HCT116 (cell line): Measurements from ENCODE around the gene MAML2. TPM values are rescaled to one million over a fixed set of nuclear protein-coding genes. Genes with fewer than 3 reads are reported as not detected.

Experiments
- ATAC-seq: fragments of 200-7000 bp; cut with Tn5 transposase; 2 replicates; pipeline ENCODE4 v1.9.1; 2020; ENCODE audit warnings: mild to moderate bottlenecking, moderate library complexity
- BruUV-seq: library from RNA; stranded (reverse); fragments of 400-500 nt; replicated peaks from 2 replicates; lab custom pipeline; 2021; lab: Mats Ljungman, UMichigan
- CTCF ChIA-PET: fragments of 300-600 bp; sonication (Branson Sonifier 250); formaldehyde crosslinking; loops from one replicate; lab custom pipeline; 2021; ENCODE audit warnings: antibody characterized with exemption; lab: Charles Lee
- POLR2A ChIA-PET: fragments of 300-600, 350-600 bp; sonication (Branson Sonifier 250); formaldehyde crosslinking; loops from one replicate; lab custom pipeline; 2021; ENCODE audit warnings: antibody characterized with exemption; lab: Charles Lee
- RAD21 ChIA-PET, 2 experiments: fragments of 300-600 bp; sonication (Branson Sonifier 250); formaldehyde crosslinking; loops; one replicate each; lab custom pipeline; 2023; ENCODE audit warnings: low total read pairs in 2 of 2; ENCODE audit not compliant: uncharacterized antibody in 2 of 2, unreplicated experiment in 2 of 2, low non-redundant PET in 1 of 2; lab: Charles Lee
- DNase-seq: peaks from one replicate; pipeline ENCODE4 v3.0.0-alpha.2; 2010; ENCODE audit warnings: low read depth, low spot score
- H2AFZ ChIP-seq: fragments of 200-600 bp; shearing (Covaris generic), sonication (generic); 2 replicates; pipeline ENCODE4 v1.6.1; 2017; ENCODE audit warnings: low read depth, mixed run types, mixed read lengths, antibody characterized with exemption, low read length; ENCODE audit not compliant: poor library complexity, severe bottlenecking
- H3K27ac ChIP-seq: 2 replicates; pipeline ENCODE4 v1.5.1; 2012; ENCODE audit warnings: low read depth, low read length
- H3K27me3 ChIP-seq: fragments of 200-600 bp; sonication (generic); 2 replicates; pipeline ENCODE4 v1.6.1; 2016; ENCODE audit warnings: mixed run types, low read length, mixed read lengths; ENCODE audit not compliant: insufficient read depth
- H3K36me3 ChIP-seq, 2 experiments: fragments of 200-500 bp in 1 of 2; fragments of 200-600 bp in 1 of 2; sonication (Bioruptor generic) in 1 of 2; sonication (generic) in 1 of 2; 2 replicates each; pipeline versions ENCODE4 v1.5.1 to v1.6.1; 2014 to 2016; ENCODE audit warnings: low read length in 2 of 2, inconsistent platforms in 1 of 2, mixed read lengths in 1 of 2, mixed run types in 1 of 2; ENCODE audit not compliant: insufficient read depth in 2 of 2, control insufficient read depth in 1 of 2
- H3K4me1 ChIP-seq, 2 experiments: fragments of 200-600 bp in 1 of 2; sonication (generic) in 1 of 2; 2 replicates each; pipeline versions ENCODE4 v1.5.1 to v1.6.1; 2012 to 2017; ENCODE audit warnings: low read length in 2 of 2, inconsistent platforms in 1 of 2, mild to moderate bottlenecking in 1 of 2, mixed read lengths in 1 of 2, mixed run types in 1 of 2, moderate library complexity in 1 of 2; ENCODE audit not compliant: insufficient read depth in 2 of 2, control insufficient read depth in 1 of 2
- H3K4me2 ChIP-seq: fragments of 200-600 bp; sonication (generic); 2 replicates; pipeline ENCODE4 v1.6.1; 2017; ENCODE audit warnings: mixed run types, low read length, mixed read lengths
- H3K4me3 ChIP-seq, 2 experiments: fragments of 200-600 bp in 1 of 2; sonication (generic) in 1 of 2; replicated peaks in 1 of 2; 2 replicates each; pipeline ENCODE4 v1.5.1; 2011 to 2016; ENCODE audit warnings: low read length in 2 of 2, control low read depth in 1 of 2, low read depth in 1 of 2, mild to moderate bottlenecking in 1 of 2, mixed read lengths in 1 of 2, mixed run types in 1 of 2
- H3K79me2 ChIP-seq: fragments of 200-600 bp; sonication (generic); 2 replicates; pipeline ENCODE4 v1.6.1; 2017; ENCODE audit warnings: mild to moderate bottlenecking, mixed run types, low read length, moderate library complexity, mixed read lengths; ENCODE audit not compliant: insufficient read depth
- H3K9ac ChIP-seq: fragments of 200-600 bp; sonication (generic); 2 replicates; pipeline ENCODE4 v1.6.1; 2016; ENCODE audit warnings: low read length, mixed read lengths
- H3K9me2 ChIP-seq: fragments of 200-600 bp; sonication (generic), shearing (Covaris generic); 2 replicates; pipeline ENCODE4 v1.6.1; 2017; ENCODE audit warnings: mixed run types, mild to moderate bottlenecking, moderate library complexity; ENCODE audit not compliant: insufficient read depth
- H3K9me3 ChIP-seq, 2 experiments: fragments of 200-500 bp in 1 of 2; fragments of 200-600 bp in 1 of 2; sonication (Bioruptor generic) in 1 of 2; sonication (generic) in 1 of 2; 2 replicates each; pipeline ENCODE4 v1.6.1; 2014 to 2017; ENCODE audit warnings: low read length in 2 of 2, mixed read lengths in 2 of 2, inconsistent platforms in 1 of 2, low read depth in 1 of 2, mild to moderate bottlenecking in 1 of 2, mixed run types in 1 of 2, moderate library complexity in 1 of 2; ENCODE audit not compliant: control insufficient read depth in 1 of 2, insufficient read depth in 1 of 2
- H4K20me1 ChIP-seq: fragments of 200-600 bp; sonication (generic), shearing (Covaris generic); 2 replicates; pipeline ENCODE4 v1.6.1; 2017; ENCODE audit warnings: mixed run types, mild to moderate bottlenecking, moderate library complexity; ENCODE audit not compliant: insufficient read depth
- ELF1 ChIP-seq: IDR thresholded peaks from 2 replicates; pipeline ENCODE4 v1.6.1; 2012; ENCODE audit warnings: low read depth, borderline replicate concordance
- EZH2 ChIP-seq: fragments of 200-600 bp; sonication (generic); IDR thresholded peaks from 2 replicates; pipeline ENCODE4 v1.6.1; 2017; ENCODE audit warnings: antibody characterized with exemption, mixed run types
- EZH2phosphoT487 ChIP-seq: fragments of 200-600 bp; IDR thresholded peaks from 2 replicates; pipeline ENCODE4 v1.6.1; 2018; ENCODE audit warnings: antibody characterized with exemption, borderline replicate concordance
- SP1 ChIP-seq: IDR thresholded peaks from 2 replicates; pipeline ENCODE4 v1.6.1; 2012; ENCODE audit warnings: low read depth
- SRF ChIP-seq: IDR thresholded peaks from 2 replicates; pipeline ENCODE4 v1.6.1; 2012; ENCODE audit warnings: low read depth
- TCF7L2 ChIP-seq: IDR thresholded peaks from 2 replicates; pipeline ENCODE4 v1.7.0; 2011; ENCODE audit warnings: borderline replicate concordance, inconsistent platforms; ENCODE audit not compliant: insufficient read depth, insufficient read length; ENCODE audit errors: extremely low read depth
- ZFX ChIP-seq: fragments of 450-650 bp; IDR thresholded peaks from 2 replicates; pipeline ENCODE4 v1.6.1; 2017
- intact Hi-C: fragments of 100-400 bp; cut with micrococcal nuclease; formaldehyde crosslinking; loops from 2 replicates; pipeline ENCODE4 v1.10.0; 2022
- total RNA-seq: library from RNA; stranded (reverse); gene quantifications from one replicate; pipeline ENCODE4 v1.2.1, GENCODE V29; 2021; ENCODE audit not compliant: unreplicated experiment
- TF ChIP-seq, protein P1 (sequence below): IDR thresholded peaks from 2 replicates; pipeline ENCODE4 v1.6.1; 2012; ENCODE audit warnings: low read depth
- TF ChIP-seq, protein P2 (sequence below): IDR thresholded peaks from 2 replicates; pipeline ENCODE4 v1.6.1; 2012

The MAML2 gene
- total RNA-seq, 1 experiment from 2014 or later, result 2.6 TPM

- Histone ChIP-seq H4K20me1 (no peaks in the 10 kb centered on the region), H3K4me2 (no peak overlapping the region), H3K9me2 (no peaks in the 10 kb centered on the region), H3K36me3 (no peaks in the 10 kb centered on the region), H3K9me3 (no peaks in the 10 kb centered on the region), H3K9ac (no peak overlapping the region), H2AFZ (no peak overlapping the region), H3K27ac (no peak overlapping the region), H3K79me2 (no peaks in the 10 kb centered on the region), H3K4me3 (no peak overlapping the region), H3K27me3 (no peaks in the 10 kb centered on the region), H3K4me1 (peaks cover 12 to 24% of the 10 kb centered on the region in 2 experiments; a peak in 3 of 4 replicates)
- RAD21 ChIA-PET, result no interaction called here
- intact Hi-C loops, result no loop called here
- TF ChIP-seq TCF7L2 (no peak), SRF (no peak), SP1 (no peak), EZH2phosphoT487 (no peak), EZH2 (no peak), ELF1 (no peak), ZFX (no peak)
- TF ChIP-seq, protein P1, sequence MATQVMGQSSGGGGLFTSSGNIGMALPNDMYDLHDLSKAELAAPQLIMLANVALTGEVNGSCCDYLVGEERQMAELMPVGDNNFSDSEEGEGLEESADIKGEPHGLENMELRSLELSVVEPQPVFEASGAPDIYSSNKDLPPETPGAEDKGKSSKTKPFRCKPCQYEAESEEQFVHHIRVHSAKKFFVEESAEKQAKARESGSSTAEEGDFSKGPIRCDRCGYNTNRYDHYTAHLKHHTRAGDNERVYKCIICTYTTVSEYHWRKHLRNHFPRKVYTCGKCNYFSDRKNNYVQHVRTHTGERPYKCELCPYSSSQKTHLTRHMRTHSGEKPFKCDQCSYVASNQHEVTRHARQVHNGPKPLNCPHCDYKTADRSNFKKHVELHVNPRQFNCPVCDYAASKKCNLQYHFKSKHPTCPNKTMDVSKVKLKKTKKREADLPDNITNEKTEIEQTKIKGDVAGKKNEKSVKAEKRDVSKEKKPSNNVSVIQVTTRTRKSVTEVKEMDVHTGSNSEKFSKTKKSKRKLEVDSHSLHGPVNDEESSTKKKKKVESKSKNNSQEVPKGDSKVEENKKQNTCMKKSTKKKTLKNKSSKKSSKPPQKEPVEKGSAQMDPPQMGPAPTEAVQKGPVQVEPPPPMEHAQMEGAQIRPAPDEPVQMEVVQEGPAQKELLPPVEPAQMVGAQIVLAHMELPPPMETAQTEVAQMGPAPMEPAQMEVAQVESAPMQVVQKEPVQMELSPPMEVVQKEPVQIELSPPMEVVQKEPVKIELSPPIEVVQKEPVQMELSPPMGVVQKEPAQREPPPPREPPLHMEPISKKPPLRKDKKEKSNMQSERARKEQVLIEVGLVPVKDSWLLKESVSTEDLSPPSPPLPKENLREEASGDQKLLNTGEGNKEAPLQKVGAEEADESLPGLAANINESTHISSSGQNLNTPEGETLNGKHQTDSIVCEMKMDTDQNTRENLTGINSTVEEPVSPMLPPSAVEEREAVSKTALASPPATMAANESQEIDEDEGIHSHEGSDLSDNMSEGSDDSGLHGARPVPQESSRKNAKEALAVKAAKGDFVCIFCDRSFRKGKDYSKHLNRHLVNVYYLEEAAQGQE, result no peak
- TF ChIP-seq, protein P2, sequence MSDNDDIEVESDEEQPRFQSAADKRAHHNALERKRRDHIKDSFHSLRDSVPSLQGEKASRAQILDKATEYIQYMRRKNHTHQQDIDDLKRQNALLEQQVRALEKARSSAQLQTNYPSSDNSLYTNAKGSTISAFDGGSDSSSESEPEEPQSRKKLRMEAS, result no peak
- ATAC-seq, result no peak
- no TSS peak for BruUV-seq
- DNase-seq, result no peak
- POLR2A ChIA-PET, result no interaction called here
- CTCF ChIA-PET, result no interaction called here
Observed at GRCh38 chr11:96158126-96158525, 184.9 kb downstream of the MAML2 start.
